ENCODE data around the gene LIPK.

GRCh38 chr10:88759366-88760101 is 53.5 kb downstream of the LIPK start, which contains the start of gene LIPN:
- TF ChIP-seq, protein P1, sequence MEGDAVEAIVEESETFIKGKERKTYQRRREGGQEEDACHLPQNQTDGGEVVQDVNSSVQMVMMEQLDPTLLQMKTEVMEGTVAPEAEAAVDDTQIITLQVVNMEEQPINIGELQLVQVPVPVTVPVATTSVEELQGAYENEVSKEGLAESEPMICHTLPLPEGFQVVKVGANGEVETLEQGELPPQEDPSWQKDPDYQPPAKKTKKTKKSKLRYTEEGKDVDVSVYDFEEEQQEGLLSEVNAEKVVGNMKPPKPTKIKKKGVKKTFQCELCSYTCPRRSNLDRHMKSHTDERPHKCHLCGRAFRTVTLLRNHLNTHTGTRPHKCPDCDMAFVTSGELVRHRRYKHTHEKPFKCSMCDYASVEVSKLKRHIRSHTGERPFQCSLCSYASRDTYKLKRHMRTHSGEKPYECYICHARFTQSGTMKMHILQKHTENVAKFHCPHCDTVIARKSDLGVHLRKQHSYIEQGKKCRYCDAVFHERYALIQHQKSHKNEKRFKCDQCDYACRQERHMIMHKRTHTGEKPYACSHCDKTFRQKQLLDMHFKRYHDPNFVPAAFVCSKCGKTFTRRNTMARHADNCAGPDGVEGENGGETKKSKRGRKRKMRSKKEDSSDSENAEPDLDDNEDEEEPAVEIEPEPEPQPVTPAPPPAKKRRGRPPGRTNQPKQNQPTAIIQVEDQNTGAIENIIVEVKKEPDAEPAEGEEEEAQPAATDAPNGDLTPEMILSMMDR (IDR thresholded peaks at IDR 0.05), result no peak
- TF ChIP-seq POLR2AphosphoS5 (IDR thresholded peaks at IDR 0.05; ENCODE audit: low read depth, low read length), result no peak
